Kidney glomerular epithelial cell (primary cell): Measurements from ENCODE around the gene YIPF4.
"Not testable (repeated sequence)": the region's sequence is repeated elsewhere in the genome, so short reads cannot be mapped to it uniquely, and the experiment has no call there.

Experiments
- DNase-seq: peaks from one replicate; lab custom pipeline; 2025; lab: John Stamatoyannopoulos, UW

YIPF4 gene

DNA sequence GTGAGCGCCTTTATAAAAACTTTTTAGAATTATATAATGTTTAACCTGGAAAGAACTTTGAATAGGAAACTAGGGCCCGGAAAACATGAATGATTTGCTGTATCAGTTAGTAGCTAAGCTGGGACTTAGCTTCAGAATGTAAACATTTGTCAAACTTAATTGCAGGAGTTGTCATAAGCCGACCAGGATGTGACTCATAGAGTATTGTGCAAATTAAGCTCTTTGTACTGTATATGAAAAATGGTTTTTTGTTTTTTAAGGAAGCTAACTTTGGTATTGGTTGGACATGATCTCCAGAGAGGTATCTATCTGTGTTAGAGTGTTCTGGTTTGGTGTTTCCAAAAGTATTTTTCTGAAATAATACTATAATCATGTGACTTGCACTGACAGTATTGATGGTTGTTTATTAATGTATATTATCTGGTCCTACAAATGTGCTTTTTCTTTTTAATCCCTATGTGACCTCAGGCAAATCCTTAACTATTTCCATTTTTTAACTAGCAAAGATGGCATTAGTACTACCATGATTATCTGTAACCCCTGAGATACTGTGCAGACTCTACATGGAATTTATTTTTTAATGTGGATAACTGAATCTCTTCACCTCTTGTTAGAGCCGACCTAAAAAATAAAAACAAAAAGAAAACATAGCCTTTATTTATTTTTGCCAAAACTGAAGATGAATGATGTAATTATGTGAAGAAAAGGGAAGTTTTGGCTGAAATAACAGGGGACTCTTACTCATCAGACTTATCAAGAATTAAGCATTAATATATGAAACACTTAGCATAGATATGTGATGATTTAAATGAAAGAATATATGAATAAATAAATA lies 11.7 kb downstream of the YIPF4 start:
- no peak for DNase-seq

DNA sequence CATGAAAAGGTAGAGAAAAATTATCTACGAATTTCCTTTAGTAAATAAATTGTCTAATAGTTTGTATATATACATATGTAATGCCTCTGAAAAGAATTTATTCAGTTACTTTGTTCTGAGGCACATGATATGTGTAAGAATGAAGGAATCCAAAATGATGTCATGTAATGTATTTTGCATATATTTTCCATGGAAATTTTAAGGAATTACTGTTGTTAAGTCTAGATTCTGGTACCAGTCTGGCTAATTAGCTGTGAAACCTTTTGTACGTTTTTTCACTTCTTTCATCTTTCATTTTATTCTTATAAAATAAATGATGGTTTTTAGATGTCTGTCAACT lies 12.3 kb downstream of the YIPF4 start:
- no peak for DNase-seq

DNA sequence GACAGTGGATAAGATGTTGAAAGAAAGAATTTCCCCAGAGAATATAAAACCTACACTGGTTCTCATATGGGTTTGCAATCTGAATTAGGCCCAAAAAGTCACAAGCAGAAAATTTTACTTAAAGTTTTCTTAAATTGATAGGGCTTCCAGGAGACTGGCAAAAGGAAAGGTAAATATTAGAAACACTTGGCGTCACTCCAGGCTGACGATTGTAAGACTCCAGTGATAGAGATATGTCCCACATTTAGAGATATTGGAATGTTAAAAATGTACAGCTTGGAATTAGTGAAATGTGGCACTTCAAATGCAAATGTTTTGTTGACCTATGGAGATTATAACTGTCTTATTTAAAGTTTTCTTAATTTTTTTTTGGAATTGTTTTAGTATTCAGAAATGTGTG lies 14.0 kb downstream of the YIPF4 start:
- DNase-seq: no peak

DNA sequence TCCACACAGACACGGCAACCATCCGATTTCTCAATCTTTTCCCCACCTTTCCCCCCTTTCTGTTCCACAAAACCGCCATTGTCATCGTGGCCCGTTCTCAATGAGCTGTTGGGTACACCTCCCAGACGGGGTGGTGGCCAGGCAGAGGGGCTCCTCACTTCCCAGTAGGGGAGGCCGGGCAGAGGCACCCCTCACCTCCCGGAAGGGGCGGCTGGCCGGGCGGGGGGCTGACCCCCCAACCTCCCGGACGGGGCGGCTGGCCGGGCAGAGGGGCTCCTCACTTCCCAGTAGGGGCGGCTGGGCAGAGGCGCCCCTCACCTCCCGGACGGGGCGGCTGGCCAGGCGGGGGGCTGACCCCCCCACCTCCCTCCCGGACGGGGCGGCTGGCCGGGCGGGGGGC lies 15.8 kb downstream of the YIPF4 start:
- not testable (repeated sequence) for DNase-seq

DNA sequence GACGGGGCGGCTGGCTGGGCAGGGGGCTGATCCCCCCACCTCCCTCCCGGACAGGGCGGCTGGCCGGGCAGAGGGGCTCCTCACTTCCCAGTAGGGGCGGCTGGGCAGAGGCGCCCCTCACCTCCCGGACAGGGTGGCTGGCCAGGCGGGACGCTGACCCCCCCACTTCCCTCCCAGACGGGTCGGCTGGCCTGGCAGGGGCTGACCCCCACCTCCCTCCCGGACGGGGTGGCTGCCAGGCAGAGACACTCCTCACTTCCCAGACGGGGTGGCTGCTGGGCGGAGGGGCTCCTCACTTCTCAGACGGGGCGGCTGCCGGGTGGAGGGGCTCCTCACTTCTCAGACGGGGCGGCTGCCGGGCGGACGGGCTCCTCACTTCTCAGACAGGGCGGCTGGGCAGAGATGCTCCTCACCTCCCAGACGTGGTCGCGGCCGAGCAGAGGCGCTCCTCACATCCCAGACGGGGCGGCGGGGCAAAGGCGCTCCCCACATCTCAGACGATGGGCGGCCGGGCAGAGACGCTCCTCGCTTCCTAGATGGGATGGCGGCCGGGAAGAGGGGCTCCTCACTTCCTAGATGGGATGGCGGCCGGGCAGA lies 16.4 kb downstream of the YIPF4 start:
- not testable (repeated sequence) for DNase-seq

DNA sequence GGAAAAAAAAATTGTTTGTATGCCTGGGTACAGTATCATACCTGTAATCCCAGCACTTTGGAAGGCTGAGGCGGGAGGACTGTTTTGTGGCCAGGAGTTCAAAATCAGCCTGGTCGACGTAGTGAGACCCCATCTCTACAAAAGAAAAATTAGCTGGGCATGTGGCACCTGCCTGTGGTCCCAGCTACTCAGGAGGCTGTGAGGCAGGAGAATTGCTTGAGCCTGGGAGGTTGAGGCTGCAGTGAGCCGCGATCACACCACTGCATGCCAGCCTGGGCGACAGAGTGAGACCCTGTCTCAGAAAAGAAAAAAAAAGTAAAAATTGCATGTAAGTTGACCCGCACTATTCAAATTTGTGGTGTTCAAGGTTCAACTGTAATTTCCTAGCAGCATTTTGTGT lies 32.9 kb downstream of the YIPF4 start:
- no peak for DNase-seq

DNA sequence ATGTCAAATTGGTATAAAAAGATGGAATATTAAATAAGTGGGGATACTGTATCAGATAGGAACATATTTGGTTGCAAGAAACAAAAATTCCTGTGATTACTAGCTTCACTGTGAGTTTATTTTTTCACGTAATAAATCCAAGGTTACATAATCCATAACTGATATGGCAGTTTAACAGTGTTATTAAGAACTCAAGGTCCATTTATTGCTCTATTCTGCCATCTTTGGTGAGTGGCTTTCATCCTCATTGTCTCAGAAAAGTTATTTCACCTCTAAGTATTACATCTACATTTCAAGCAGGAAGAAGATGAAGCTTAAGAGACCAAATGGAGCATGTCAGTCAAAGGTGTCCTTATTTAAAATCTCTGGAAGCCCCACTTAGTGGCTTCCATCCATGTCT lies 37.2 kb downstream of the YIPF4 start:
- no peak for DNase-seq

DNA sequence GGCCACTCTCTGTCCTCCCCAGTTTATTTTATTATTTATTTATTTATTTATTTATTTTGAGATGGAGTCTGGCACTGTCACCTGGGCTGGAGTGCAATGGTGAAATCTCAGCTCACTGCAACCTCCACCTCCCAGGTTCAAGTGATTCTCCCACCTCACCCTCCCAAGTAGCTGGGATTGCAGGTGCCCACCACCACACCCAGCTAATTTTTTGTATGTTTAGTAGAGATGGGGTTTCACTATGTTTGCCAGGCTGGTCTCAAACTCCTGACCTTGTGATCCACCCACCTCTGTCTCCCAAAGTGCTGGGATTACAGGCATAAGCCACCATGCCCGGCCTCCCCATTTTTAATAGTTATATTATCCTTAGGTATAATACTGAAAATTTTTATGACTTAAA lies 51.0 kb downstream of the YIPF4 start:
- DNase-seq: not testable (repeated sequence)

DNA sequence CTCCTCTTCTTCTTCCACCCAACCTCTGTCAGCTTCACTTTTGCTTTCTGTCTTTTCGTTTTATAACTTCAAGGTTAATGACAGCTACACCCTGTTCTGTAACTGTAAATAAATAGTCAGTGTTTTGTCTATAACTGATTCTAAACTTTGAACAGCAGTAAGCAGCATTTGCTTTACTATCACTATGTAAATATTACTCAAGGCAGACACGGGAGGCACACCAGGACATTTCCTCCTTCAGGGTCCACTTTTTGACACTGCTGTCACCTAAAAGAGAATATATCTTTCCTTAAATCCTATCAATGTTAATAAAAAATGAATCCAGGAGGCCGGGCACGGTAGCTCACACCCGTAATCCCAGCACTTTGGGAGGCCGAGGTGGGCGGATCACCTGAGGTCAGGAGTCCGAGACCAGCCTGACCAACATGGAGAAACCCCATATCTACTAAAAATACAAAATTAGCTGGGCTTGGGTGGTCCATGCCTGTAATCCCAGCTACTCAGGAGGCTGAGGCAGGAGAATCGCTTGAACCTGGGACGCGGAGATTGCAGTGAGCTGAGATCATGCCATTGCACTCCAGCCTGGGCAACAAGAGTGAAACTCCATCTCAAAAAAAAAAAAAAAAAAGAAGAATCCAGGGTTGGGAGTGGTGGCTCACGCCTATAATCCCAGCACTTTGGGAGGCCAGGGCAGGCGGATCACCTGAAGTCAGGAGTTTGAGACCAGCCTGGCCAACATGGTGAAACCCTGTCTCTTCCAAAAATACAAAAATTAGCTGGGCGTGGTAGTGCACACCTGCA lies 51.7 kb downstream of the YIPF4 start:
- DNase-seq: not testable (repeated sequence)

DNA sequence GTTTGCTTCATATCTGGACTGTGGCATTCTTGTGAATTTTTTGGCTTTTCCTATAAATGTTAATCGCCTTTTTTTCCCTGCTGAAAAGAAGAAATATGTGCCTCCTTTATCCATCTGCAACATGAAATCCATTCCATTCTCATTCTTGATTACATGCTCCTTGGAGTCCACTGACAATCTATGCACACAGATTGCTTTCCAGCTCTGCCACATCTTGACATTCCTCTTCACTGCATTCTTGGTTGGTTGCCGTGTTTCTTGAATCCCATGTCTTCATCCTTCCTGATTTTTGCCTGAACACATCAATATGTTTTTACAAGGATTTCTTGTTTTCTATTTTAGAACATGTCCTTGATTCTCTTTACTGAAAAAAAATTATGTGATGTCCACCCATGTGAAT lies 52.4 kb downstream of the YIPF4 start:
- no peak for DNase-seq

DNA sequence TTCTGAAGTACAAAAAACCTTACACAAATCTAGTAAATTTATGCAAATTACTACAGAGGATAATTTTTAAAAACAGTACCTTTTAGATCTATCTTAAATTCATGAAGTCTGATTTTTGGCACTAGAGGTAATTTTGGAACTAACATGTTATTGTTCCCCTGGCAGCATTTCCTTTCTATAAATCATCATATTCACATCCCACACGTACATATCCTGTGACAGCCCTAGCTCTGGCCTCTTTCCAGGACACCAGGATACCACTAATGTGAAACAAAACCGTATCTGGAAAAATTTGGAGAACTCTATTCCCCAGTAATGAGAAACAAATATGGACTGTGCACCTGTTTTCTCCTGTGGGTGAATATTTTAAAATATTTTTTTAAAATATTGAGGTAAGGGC lies 65.1 kb downstream of the YIPF4 start:
- DNase-seq: no peak

DNA sequence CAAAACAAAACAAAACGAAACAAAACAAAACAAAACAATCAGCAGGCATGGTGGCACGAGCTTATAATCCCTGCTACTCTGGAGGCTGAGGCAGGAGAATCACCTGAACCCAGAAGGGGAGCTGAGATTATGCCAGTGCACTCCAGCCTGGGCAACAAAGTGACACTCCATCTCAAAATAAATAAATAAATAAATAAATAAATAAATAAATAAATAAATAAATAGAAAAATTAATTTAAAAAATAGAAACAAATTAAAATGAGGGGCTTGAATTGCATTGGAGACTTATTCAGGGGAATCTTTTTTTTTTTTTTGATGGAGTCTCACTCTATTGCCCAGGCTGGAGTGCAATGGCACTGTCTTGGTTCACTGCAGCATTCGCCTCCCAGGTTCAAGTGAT lies 73.1 kb downstream of the YIPF4 start:
- DNase-seq: not testable (repeated sequence)

DNA sequence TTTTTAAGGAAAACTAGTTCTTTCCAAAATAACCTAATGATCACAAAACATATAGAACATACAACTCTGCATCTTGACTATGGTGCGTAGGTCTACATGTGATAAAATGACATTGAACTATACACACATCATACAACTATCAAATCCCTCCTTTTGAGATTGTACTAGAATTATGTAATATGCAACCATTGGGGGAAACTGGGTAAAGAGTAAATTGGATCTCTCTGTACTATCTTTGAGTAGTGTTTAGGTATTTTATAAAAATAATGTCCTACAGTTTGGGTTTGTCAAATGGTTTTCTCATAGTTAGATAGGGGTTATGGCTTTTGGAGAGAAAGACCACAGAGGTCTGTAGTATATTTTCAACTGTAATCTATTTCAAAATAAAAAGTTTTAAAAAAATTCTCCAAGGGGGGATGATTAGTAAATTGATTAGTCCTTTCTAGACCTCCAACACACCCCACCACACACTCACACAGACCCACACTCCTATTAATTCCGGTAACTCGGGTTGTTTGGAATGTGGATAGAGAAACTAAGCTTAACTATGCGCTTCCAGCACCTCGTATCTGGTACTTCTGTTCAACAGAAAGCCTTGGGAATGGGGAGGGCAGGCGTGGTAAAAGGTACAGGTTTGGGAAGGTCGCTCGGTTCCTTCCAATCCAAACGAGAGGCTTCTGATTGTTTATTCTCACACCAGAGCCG lies 78.4 kb downstream of the YIPF4 start:
- DNase-seq: no peak

DNA sequence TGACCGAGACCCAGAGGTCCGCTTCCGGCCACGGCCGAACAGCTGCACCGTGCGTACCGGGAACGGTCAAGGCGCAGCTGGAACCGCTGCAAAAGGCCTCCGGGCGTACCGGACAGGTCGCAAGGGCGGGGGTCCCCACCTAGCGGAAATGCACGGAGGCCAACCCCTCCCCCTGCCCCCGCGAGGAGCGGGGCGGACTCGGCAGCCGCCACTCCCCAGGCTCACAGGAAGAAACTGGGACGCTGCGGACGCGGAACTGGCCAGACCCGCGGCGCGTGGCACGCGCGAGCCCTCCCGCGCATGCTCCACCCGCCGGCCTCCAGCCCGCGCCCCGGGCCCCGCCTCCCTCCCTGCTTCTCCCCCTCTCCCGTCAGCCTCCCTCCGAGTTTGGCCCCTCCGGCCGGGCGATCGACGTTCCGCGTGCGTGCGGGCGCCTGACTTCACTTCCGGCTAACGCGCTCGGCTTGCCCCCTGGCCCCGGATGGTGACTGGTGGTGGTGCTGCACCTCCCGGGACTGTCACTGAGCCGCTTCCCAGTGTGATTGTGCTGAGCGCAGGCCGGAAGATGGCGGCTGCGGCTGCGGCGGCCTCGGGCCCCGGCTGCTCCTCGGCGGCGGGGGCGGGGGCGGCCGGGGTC lies 79.1 kb downstream of the YIPF4 start, which contains the start of gene BIRC6:
Gene BIRC6 (plus strand): TSS at position 343 of the 637 bp plus-strand sequence. CDS start 139 bp downstream, at position 482.
- DNase-seq: peak; percentile 92

DNA sequence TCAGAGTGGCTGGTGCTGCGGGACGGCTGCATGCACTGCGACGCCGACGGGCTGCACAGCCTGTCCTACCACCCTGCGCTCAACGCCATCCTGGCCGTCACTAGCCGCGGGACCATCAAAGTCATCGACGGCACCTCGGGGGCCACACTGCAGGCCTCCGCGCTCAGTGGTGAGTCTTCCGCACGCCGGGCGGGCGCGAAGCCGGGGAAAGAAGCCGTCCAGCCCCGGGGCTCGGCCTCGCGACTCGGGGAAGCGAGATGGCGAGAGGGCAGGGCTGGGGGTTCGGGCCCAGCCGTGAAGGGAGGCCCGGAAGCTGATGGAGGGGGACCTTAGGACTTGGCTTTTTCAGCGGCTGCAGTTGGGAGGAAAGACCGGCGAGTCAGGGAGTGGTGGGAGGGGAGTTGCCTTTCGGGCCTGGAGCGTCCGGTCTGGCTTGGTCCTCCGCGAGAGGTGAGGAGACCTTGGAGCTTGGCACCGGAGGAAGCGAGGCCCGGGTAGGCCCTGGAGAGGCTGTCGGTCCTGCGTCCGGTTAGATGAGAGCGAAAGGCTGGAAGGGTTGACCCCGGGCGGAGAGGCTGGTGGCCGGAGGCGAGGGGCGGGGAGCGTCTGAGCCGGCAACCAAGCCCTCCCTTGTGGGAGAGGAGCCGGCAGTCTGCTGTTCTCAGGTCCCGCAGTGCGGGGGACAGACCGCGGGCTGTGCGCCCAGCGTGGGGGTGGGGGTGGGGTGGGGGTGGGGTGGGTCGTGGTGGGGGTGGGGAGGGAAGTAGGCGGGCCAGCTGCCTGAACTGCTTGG lies 79.8 kb downstream of the YIPF4 start:
- no peak for DNase-seq

DNA sequence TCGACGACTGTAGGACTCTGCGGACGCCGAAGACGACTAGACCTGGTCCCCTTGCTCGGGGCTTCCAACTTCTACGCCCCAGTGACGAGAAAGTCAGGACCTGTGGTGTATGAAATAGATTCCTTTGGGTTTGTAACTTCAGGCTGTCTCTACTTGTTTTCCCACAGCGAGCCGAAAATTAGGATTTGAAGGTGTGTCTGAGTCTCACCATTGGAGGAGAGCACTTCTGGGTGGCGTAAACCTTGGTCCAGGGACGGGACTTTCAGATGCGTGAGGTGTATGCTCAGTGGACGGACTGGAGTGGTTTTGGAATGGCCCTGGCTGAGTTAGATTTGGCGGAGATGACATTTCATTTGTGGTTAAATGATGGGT lies 80.4 kb downstream of the YIPF4 start:
- no peak for DNase-seq

DNA sequence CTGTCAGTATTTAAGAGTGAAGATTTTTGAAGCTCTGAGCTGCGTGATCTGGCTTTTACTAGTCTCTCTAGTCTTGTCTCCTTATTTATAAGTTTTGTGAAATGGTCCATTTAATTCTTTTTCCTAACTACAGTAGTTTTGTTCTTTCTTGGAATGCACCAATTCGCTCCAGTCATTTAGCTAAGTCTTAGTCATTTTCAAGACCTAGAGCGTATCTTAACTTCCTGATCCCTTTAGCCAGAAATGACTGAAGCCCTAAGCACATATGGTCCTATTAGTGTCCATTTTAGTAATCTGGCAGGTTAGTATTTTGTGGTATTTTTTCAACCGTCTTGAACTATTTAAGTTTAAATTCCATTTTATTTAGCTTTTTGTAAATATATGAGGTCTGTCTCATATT lies 82.7 kb downstream of the YIPF4 start:
- peak; percentile 33 for DNase-seq

DNA sequence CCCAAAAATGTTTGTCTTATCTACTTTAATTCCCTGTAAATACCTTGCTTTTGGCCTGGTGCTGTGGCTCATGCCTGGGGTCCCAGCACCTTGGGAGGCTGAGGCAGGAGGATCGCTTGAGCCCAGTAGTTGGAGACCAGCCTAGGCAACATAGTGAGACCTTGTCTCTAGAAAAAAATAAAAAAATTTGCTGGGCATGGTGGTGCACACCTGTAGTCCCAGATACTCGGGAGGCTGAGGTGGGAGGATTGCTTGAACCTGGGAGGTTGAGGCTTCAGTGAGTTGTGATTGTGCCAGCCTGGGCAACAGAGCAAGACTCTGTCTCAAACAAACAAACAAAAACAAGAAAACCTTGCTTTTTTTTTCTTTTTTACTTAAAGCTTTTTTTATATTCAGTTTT lies 85.3 kb downstream of the YIPF4 start:
- DNase-seq: not testable (repeated sequence)

DNA sequence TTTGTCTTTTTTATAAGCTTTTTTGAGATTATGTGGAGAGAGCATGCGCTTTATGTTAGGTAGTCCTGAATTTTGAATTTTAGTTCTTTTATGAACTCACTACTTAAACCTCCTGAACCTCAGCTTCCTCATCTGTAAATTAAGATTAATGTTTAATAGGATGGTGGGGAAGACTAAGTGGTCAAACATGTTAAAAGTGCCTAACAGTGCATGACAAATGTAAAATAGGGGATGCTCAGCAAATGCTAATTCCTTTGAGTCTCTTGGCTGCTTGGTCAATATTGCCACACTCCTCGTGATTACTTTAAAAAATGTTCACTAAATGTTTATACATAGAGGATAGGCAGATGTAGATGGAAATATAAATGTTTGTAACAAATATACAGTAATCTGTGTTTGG lies 85.9 kb downstream of the YIPF4 start:
- DNase-seq: peak; percentile 72

DNA sequence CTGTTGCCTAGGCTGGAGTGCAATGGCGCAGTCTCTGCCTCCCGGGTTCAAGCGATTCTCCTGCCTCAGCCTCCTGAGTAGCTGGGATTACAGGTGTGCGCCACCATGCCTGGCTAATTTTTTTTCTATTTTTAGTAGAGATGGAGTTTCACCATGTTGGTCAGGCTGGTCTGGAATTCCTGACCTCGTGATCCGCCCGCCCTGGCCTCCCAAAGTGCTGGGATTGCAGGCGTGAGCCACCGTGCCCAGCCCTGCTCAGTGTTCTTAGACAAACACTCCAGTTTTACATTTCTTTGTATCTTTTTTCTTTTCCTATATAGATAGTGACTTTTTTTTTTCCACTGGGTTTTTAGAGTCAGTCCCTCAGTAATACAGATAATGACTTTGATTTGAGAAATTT lies 86.6 kb downstream of the YIPF4 start:
- DNase-seq: not testable (repeated sequence)

DNA sequence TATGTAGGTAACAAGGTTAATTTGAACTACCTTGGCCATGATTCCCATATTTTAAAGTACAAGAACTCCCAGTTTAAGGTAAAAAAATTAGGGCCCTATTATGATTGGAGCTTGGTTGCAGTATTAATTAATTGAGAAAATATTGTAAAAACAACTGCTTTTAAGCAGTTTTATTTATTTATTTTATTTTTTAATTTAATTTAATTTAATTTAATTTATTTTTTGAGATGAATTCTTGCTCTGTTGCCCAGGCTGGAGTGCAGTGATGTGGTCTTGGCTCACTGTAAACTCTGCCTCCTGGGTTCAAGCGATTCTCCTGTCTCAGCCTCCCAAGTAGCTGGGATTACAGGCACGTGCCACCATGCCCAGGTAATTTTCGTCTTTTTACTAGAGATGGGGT lies 88.0 kb downstream of the YIPF4 start:
- not testable (repeated sequence) for DNase-seq
